HuH-7.5 (cell line): ENCODE measurements around the gene PIGR.

Source experiments
- DNase-seq: peaks from one replicate; pipeline ENCODE4 v3.0.0; 2011; ENCODE audit warnings: low spot score

PIGR gene

GRCh38 chr1:206946261-206946660 is at the start of gene PIGR:
Gene PIGR, minus strand, starts transcription at chr1:206946466. Its CDS starts 5,935 bp downstream, at chr1:206940531.
- no peak for DNase-seq

GRCh38 chr1:206992790-206993189 is 46.5 kb upstream of the PIGR start:
- DNase-seq, result no peak

- no peak for DNase-seq
Observed at GRCh38 chr1:206987873-206988272, 41.6 kb upstream of the PIGR start.

- DNase-seq, result no peak
Observed at GRCh38 chr1:206986885-206987284, 40.6 kb upstream of the PIGR start.

GRCh38 chr1:206986402-206986801 is 40.1 kb upstream of the PIGR start:
- DNase-seq, result no peak

- no peak for DNase-seq
Observed at GRCh38 chr1:206985162-206985749, 39.0 kb upstream of the PIGR start.

GRCh38 chr1:206982216-206982615 is 36.0 kb upstream of the PIGR start:
- DNase-seq, result peak; percentile 32

GRCh38 chr1:206979379-206980043 is 33.2 kb upstream of the PIGR start:
- DNase-seq, result no peak

- no peak for DNase-seq
Observed at GRCh38 chr1:206978259-206978658, 32.0 kb upstream of the PIGR start.

GRCh38 chr1:206975306-206975705 is 29.0 kb upstream of the PIGR start:
- DNase-seq, result no peak

- no peak for DNase-seq
Observed at GRCh38 chr1:206974140-206974539, 27.9 kb upstream of the PIGR start.

- DNase-seq, result no peak
Observed at GRCh38 chr1:206972728-206973127, 26.5 kb upstream of the PIGR start.

- no peak for DNase-seq
Observed at GRCh38 chr1:206971029-206971655, 24.9 kb upstream of the PIGR start.

GRCh38 chr1:206970446-206970845 is 24.2 kb upstream of the PIGR start, which contains the start of gene FCAMR:
Gene FCAMR, minus strand, starts transcription at chr1:206970460. Its CDS starts 335 bp downstream, at chr1:206970125.
- no peak for DNase-seq

- no peak for DNase-seq
Observed at GRCh38 chr1:206969090-206969489, 22.8 kb upstream of the PIGR start.

GRCh38 chr1:206967096-206967849 is 21.0 kb upstream of the PIGR start:
- no peak for DNase-seq

- no peak for DNase-seq
Observed at GRCh38 chr1:206965781-206966180, 19.5 kb upstream of the PIGR start.

- DNase-seq, result no peak
Observed at GRCh38 chr1:206963740-206964139, 17.5 kb upstream of the PIGR start.

GRCh38 chr1:206963119-206963712 is 16.9 kb upstream of the PIGR start:
- no peak for DNase-seq

- no peak for DNase-seq
Observed at GRCh38 chr1:206962272-206962671, 16.0 kb upstream of the PIGR start.

GRCh38 chr1:206961668-206962067 is 15.4 kb upstream of the PIGR start:
- no peak for DNase-seq

- DNase-seq, result no peak
Observed at GRCh38 chr1:206960676-206961386, 14.6 kb upstream of the PIGR start.
